H9 (cell line): ENCODE measurements around the gene SLC48A1. TPM values are rescaled to one million over a fixed set of nuclear protein-coding genes. Genes with fewer than 3 reads are reported as not detected.

ENCODE experiments used
- DNase-seq: peaks from one replicate; pipeline ENCODE4 v3.0.0-alpha.2; 2017
- H2AFZ ChIP-seq: one replicate; pipeline ENCODE4 v1.6.1; 2013; ENCODE audit warnings: mild to moderate bottlenecking, low read length, control low read depth, moderate library complexity
- H2AK5ac ChIP-seq: 2 replicates; pipeline ENCODE4 v1.6.1; 2013; ENCODE audit warnings: low read length, control low read depth, mixed read lengths; ENCODE audit not compliant: insufficient read length
- H2BK120ac ChIP-seq: one replicate; pipeline ENCODE4 v1.6.1; 2013; ENCODE audit warnings: low read depth, mild to moderate bottlenecking, low read length, control low read depth, inconsistent platforms; ENCODE audit not compliant: poor library complexity, severe bottlenecking
- H2BK12ac ChIP-seq: 2 replicates; pipeline ENCODE4 v1.6.1; 2013; ENCODE audit warnings: low read length, control low read depth, mixed read lengths, low read depth; ENCODE audit not compliant: insufficient read length
- H2BK15ac ChIP-seq: 2 replicates; pipeline ENCODE4 v1.6.1; 2013; ENCODE audit warnings: low read depth, low read length, control low read depth
- H2BK20ac ChIP-seq: one replicate; pipeline ENCODE4 v1.6.1; 2013; ENCODE audit warnings: low read depth, mild to moderate bottlenecking, low read length, control low read depth, inconsistent platforms; ENCODE audit not compliant: poor library complexity, severe bottlenecking
- H2BK5ac ChIP-seq: 2 replicates; pipeline ENCODE4 v1.6.1; 2013; ENCODE audit warnings: low read length, control low read depth, mixed read lengths; ENCODE audit not compliant: insufficient read length
- H3K14ac ChIP-seq: 2 replicates; pipeline ENCODE4 v1.6.1; 2013; ENCODE audit warnings: low read length, control low read depth; ENCODE audit not compliant: insufficient read depth
- H3K18ac ChIP-seq: 2 replicates; pipeline ENCODE4 v1.6.1; 2013; ENCODE audit warnings: low read depth, mild to moderate bottlenecking, mixed read lengths, low read length, control low read depth; ENCODE audit not compliant: insufficient read length
- H3K23ac ChIP-seq: 2 replicates; pipeline ENCODE4 v1.6.1; 2013; ENCODE audit warnings: low read length, control low read depth, mixed read lengths, low read depth; ENCODE audit not compliant: insufficient read length
- H3K23me2 ChIP-seq: 2 replicates; pipeline ENCODE4 v1.6.1; 2013; ENCODE audit warnings: low read depth, mild to moderate bottlenecking, mixed read lengths, low read length, control low read depth; ENCODE audit not compliant: insufficient read length, poor library complexity, severe bottlenecking
- H3K27ac ChIP-seq: 2 replicates; pipeline ENCODE4 v1.5.1; 2013; ENCODE audit warnings: low read length, control low read depth, mixed read lengths, low read depth; ENCODE audit not compliant: insufficient read length
- H3K27me3 ChIP-seq: 2 replicates; pipeline ENCODE4 v1.6.1; 2013; ENCODE audit warnings: low read length, control low read depth, inconsistent platforms; ENCODE audit not compliant: insufficient read depth
- H3K4ac ChIP-seq: 2 replicates; pipeline ENCODE4 v1.6.1; 2013; ENCODE audit warnings: low read depth, mild to moderate bottlenecking, control low read depth, inconsistent platforms, low read length, moderate library complexity
- H3K4me1 ChIP-seq: 2 replicates; pipeline ENCODE4 v1.6.1; 2013; ENCODE audit warnings: low read length, control low read depth, inconsistent platforms; ENCODE audit not compliant: insufficient read depth
- H3K4me2 ChIP-seq: 2 replicates; pipeline ENCODE4 v1.6.1; 2013; ENCODE audit warnings: low read length, control low read depth, mixed read lengths; ENCODE audit not compliant: insufficient read length, insufficient read depth
- H3K56ac ChIP-seq: 2 replicates; pipeline ENCODE4 v1.6.1; 2013; ENCODE audit warnings: low read depth, mild to moderate bottlenecking, mixed read lengths, low read length, control low read depth; ENCODE audit not compliant: insufficient read length
- H3K79me1 ChIP-seq: 2 replicates; pipeline ENCODE4 v1.6.1; 2013; ENCODE audit warnings: low read depth, mild to moderate bottlenecking, moderate library complexity, low read length, control low read depth, inconsistent platforms; ENCODE audit not compliant: insufficient read depth, poor library complexity, severe bottlenecking
- H3K79me2 ChIP-seq: 2 replicates; pipeline ENCODE4 v1.6.1; 2013; ENCODE audit warnings: low read length, control low read depth, inconsistent platforms; ENCODE audit not compliant: insufficient read depth
- H3K9ac ChIP-seq: 2 replicates; pipeline ENCODE4 v1.6.1; 2013; ENCODE audit warnings: low read length, control low read depth, mixed read lengths; ENCODE audit not compliant: insufficient read length; ENCODE audit errors: extremely low read depth
- H3K9me3 ChIP-seq: one replicate; pipeline ENCODE4 v1.6.1; 2013; ENCODE audit warnings: low read depth, low read length, inconsistent platforms; ENCODE audit not compliant: control insufficient read depth
- H3T11ph ChIP-seq: one replicate; pipeline ENCODE4 v1.6.1; 2013; ENCODE audit warnings: mild to moderate bottlenecking, low read length, control low read depth, inconsistent platforms
- H4K20me1 ChIP-seq: one replicate; pipeline ENCODE4 v1.6.1; 2013; ENCODE audit not compliant: control insufficient read depth, insufficient read length, insufficient read depth
- H4K5ac ChIP-seq: 2 replicates; pipeline ENCODE4 v1.6.1; 2013; ENCODE audit warnings: low read depth, mild to moderate bottlenecking, mixed read lengths, low read length, control low read depth; ENCODE audit not compliant: insufficient read length
- H4K8ac ChIP-seq: replicated peaks from 2 replicates; pipeline ENCODE4 v1.6.1; 2013; ENCODE audit warnings: low read length, control low read depth, mixed read lengths, low read depth; ENCODE audit not compliant: insufficient read length
- H4K91ac ChIP-seq: 2 replicates; pipeline ENCODE4 v1.6.1; 2013; ENCODE audit warnings: low read depth, mild to moderate bottlenecking, moderate library complexity, mixed read lengths, low read length, control low read depth; ENCODE audit not compliant: insufficient read length
- H3K27ac Mint-ChIP-seq, 3 experiments: 2 replicates in 2 of 3; 3 replicates in 1 of 3; pipeline ENCODE4 v1.8.0; 2020 to 2021; ENCODE audit warnings: mixed read lengths in 3 of 3, mild to moderate bottlenecking in 1 of 3, moderate library complexity in 1 of 3
- H3K27me3 Mint-ChIP-seq: 2 replicates; pipeline ENCODE4 v1.8.0; 2021; ENCODE audit warnings: low read depth, mild to moderate bottlenecking, moderate library complexity, mixed read lengths
- H3K36me3 Mint-ChIP-seq, 3 experiments: 2 replicates in 2 of 3; 3 replicates in 1 of 3; pipeline ENCODE4 v1.8.0; 2020 to 2021; ENCODE audit warnings: low read depth in 3 of 3, mixed read lengths in 3 of 3; ENCODE audit not compliant: insufficient read depth in 1 of 3
- H3K4me1 Mint-ChIP-seq, 2 experiments: 2 replicates each; pipeline ENCODE4 v1.8.0; 2020; ENCODE audit warnings: mixed read lengths in 2 of 2
- H3K4me3 Mint-ChIP-seq, 2 experiments: 2 replicates in 1 of 2; 3 replicates in 1 of 2; pipeline ENCODE4 v1.8.0; 2020 to 2021; ENCODE audit warnings: mild to moderate bottlenecking in 2 of 2, mixed read lengths in 2 of 2, moderate library complexity in 1 of 2
- H3K9me3 Mint-ChIP-seq, 2 experiments: 2 replicates in 1 of 2; 3 replicates in 1 of 2; pipeline ENCODE4 v1.8.0; 2020; ENCODE audit warnings: mild to moderate bottlenecking in 2 of 2, mixed read lengths in 2 of 2, moderate library complexity in 1 of 2
- CTCF ChIP-seq: fragments of 200-600 bp; sonication (generic); conservative IDR thresholded peaks from 3 replicates; pipeline ENCODE4 v1.8.0; 2021; ENCODE audit warnings: antibody characterized with exemption, mild to moderate bottlenecking
- WGBS: extraction: QIAGEN DNeasy Blood & Tissue Kit; methylation state at CpG from one replicate; pipeline ENCODE4 v1.1.7; 2013; ENCODE audit warnings: missing lambda C conversion rate, low lambda C conversion rate, mixed read lengths; ENCODE audit not compliant: insufficient read length; ENCODE audit errors: extremely low coverage; 5-methylcytosine and 5-hydroxymethylcytosine counted together
- total RNA-seq: library from RNA; stranded (reverse); gene quantifications from 2 replicates; pipeline ENCODE4 v1.2.1, GENCODE V29; 2021

SLC48A1 gene
- total RNA-seq, 1 experiment from 2014 or later: 10.6 TPM

DNA sequence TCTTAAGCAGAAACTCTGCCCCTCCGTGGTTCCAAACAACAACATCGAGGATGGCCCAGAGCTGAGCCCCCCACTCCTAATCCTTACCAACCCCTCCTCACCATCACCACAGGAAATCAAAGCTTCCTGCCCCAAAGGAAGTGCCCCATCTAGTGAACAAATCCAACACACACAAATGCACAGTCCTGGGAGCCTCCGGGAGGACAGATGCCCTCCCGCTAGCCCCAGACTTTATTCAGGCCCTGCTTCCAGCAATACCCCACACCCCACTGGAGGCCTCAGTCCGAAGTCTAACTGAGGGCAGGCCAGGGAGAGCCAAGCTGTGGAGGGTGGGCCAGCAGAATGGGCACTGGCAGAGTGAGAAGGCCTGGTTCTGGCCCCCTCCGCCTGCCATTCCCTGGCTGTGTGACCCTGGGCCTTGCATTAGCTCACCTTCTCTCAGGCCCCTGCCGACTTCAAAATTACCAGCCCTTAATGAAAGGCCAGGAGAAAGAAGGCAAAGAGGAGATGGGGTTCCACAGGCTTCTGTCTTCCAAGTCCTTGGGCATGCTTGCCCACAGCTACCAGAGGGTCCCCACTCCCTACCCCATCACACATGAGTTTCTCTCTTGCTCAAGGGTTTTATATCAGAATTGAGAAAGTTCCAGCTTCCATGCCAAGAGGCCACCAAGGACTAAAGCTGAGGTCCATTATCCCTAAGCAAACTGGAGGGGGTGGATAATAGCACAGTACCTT, 44.4 kb downstream of the SLC48A1 start:
- no peak overlapping the region for H4K8ac ChIP-seq
- no peak overlapping the region for H3K56ac ChIP-seq
- H2AFZ ChIP-seq: no peak overlapping the region
- no peak overlapping the region for H3K4ac ChIP-seq
- H3K79me2 ChIP-seq: peaks cover 23% of the 10 kb centered on the region; the same call in 1 of the 2 replicates
- H4K20me1 ChIP-seq: no peaks in the 10 kb centered on the region
- peak overlapping the region; percentile 13 to 68 for H3K4me3 Mint-ChIP-seq
- peaks cover 7% of the 10 kb centered on the region for H3K27me3 Mint-ChIP-seq
- no peak overlapping the region for H2AK5ac ChIP-seq
- no peak overlapping the region for H3K27ac ChIP-seq
- peaks cover 22% of the 10 kb centered on the region; the same call in 1 of the 2 replicates for H3K4me1 ChIP-seq
- H2BK120ac ChIP-seq: no peak overlapping the region
- peaks cover 2 to 9% (median 5%) of the 10 kb centered on the region in 3 experiments; a peak in 4 of 7 replicates for H3K36me3 Mint-ChIP-seq
- no peak overlapping the region for H4K5ac ChIP-seq
- peak; percentile 39 for TF ChIP-seq CTCF
- H3K9me3 ChIP-seq: no peaks in the 10 kb centered on the region
- H3K23me2 ChIP-seq: peaks cover 11% of the 10 kb centered on the region
- DNase-seq: no peak
- H2BK20ac ChIP-seq: no peak overlapping the region
- 0 out of 2 replicates have a peak overlapping the region, but pooled peaks have one; percentile 14 for H2BK15ac ChIP-seq
- H3K23ac ChIP-seq: no peak overlapping the region
- no peaks in the 10 kb centered on the region for H3K79me1 ChIP-seq
- no CpG with 5 or more reads among the region's 7 CpGs for WGBS
- H3K27ac Mint-ChIP-seq: peak overlapping the region; percentile 78 to 84 (median 84)
- H3K18ac ChIP-seq: no peak overlapping the region
- H3K4me2 ChIP-seq: peak overlapping the region; percentile 7
- H3K4me1 Mint-ChIP-seq: peaks cover 67 to 69% of the 10 kb centered on the region in 2 experiments
- H2BK12ac ChIP-seq: no peak overlapping the region
- no peak overlapping the region for H3K9ac ChIP-seq
- H3K27me3 ChIP-seq: no peaks in the 10 kb centered on the region
- H3T11ph ChIP-seq: no peak overlapping the region
- no peaks in the 10 kb centered on the region for H3K9me3 Mint-ChIP-seq
- no peak overlapping the region for H2BK5ac ChIP-seq
- H4K91ac ChIP-seq: no peak overlapping the region
- H3K14ac ChIP-seq: no peak overlapping the region
